OCI-LY1 (cell line): ENCODE measurements around the gene BRPF1.

Experiments
- H2AFZ ChIP-seq: fragments of 200-600 bp; sonication (generic), shearing (Covaris generic); 2 replicates; pipeline ENCODE4 v1.6.0; 2014; ENCODE audit warnings: antibody characterized with exemption, mild to moderate bottlenecking, low read length
- H3F3A ChIP-seq: fragments of 200-600 bp; sonication (generic), shearing (Covaris generic); 2 replicates; pipeline ENCODE4 v1.6.0; 2014; ENCODE audit warnings: mild to moderate bottlenecking, antibody characterized with exemption, low read length, moderate library complexity; ENCODE audit not compliant: insufficient read depth
- H3K27ac ChIP-seq: fragments of 200-600 bp; sonication (generic); 2 replicates; pipeline ENCODE4 v1.5.1; 2014; ENCODE audit warnings: low read length, mixed run types, mild to moderate bottlenecking, low read depth; ENCODE audit not compliant: poor library complexity, severe bottlenecking
- H3K27me3 ChIP-seq: fragments of 200-600 bp; sonication (generic); 2 replicates; pipeline ENCODE4 v1.6.0; 2014; ENCODE audit warnings: antibody characterized with exemption, mild to moderate bottlenecking, low read length, moderate library complexity; ENCODE audit not compliant: insufficient read depth
- H3K36me3 ChIP-seq: fragments of 200-600 bp; sonication (generic); 2 replicates; pipeline ENCODE4 v1.6.1; 2014; ENCODE audit warnings: mild to moderate bottlenecking, antibody characterized with exemption, low read length, moderate library complexity, mixed read lengths; ENCODE audit not compliant: insufficient read depth
- H3K4me1 ChIP-seq: fragments of 200-600 bp; sonication (generic); 2 replicates; pipeline ENCODE4 v1.5.1; 2014; ENCODE audit warnings: mild to moderate bottlenecking, low read length, moderate library complexity; ENCODE audit not compliant: insufficient read depth, severe bottlenecking
- H3K4me2 ChIP-seq: fragments of 200-600 bp; sonication (generic), shearing (Covaris generic); 2 replicates; pipeline ENCODE4 v1.6.1; 2014; ENCODE audit warnings: low read length
- H3K4me3 ChIP-seq: fragments of 200-600 bp; sonication (generic); 2 replicates; pipeline ENCODE4 v1.5.1; 2014; ENCODE audit warnings: low read length, low read depth, mild to moderate bottlenecking, mixed read lengths; ENCODE audit not compliant: poor library complexity, severe bottlenecking
- H3K79me2 ChIP-seq: fragments of 200-600 bp; shearing (Covaris generic); 2 replicates; pipeline ENCODE4 v1.6.1; 2016; ENCODE audit warnings: mixed run types, low read length, mixed read lengths; ENCODE audit not compliant: insufficient read depth
- H3K9ac ChIP-seq: fragments of 200-600 bp; sonication (generic), shearing (Covaris generic); 2 replicates; pipeline ENCODE4 v1.6.1; 2014; ENCODE audit warnings: mild to moderate bottlenecking, low read length, mixed read lengths
- H3K9me2 ChIP-seq: fragments of 200-600 bp; sonication (generic), shearing (Covaris generic); 2 replicates; pipeline ENCODE4 v1.6.1; 2014; ENCODE audit warnings: low read depth, mild to moderate bottlenecking, low read length, mixed read lengths
- H3K9me3 ChIP-seq: fragments of 200-600 bp; shearing (Covaris generic); 2 replicates; pipeline ENCODE4 v1.6.1; 2014; ENCODE audit warnings: low read length, mixed read lengths
- H4K20me1 ChIP-seq: fragments of 200-600 bp; sonication (generic), shearing (Covaris generic); 2 replicates; pipeline ENCODE4 v1.6.0; 2016; ENCODE audit warnings: mild to moderate bottlenecking, low read length; ENCODE audit not compliant: insufficient read depth
- CTCF ChIP-seq: fragments of 200-600 bp; sonication (generic), shearing (Covaris generic); IDR thresholded peaks from 2 replicates; pipeline ENCODE4 v1.5.1; 2017; ENCODE audit warnings: mild to moderate bottlenecking, antibody characterized with exemption, low read length, moderate library complexity, mixed read lengths
- EZH2 ChIP-seq: fragments of 200-600 bp; sonication (generic), shearing (Covaris generic); IDR thresholded peaks from 2 replicates; pipeline ENCODE4 v1.8.0; 2017; ENCODE audit warnings: borderline replicate concordance, mixed run types, mild to moderate bottlenecking, antibody characterized with exemption, low read length, moderate library complexity, mixed read lengths

BRPF1 gene

DNA sequence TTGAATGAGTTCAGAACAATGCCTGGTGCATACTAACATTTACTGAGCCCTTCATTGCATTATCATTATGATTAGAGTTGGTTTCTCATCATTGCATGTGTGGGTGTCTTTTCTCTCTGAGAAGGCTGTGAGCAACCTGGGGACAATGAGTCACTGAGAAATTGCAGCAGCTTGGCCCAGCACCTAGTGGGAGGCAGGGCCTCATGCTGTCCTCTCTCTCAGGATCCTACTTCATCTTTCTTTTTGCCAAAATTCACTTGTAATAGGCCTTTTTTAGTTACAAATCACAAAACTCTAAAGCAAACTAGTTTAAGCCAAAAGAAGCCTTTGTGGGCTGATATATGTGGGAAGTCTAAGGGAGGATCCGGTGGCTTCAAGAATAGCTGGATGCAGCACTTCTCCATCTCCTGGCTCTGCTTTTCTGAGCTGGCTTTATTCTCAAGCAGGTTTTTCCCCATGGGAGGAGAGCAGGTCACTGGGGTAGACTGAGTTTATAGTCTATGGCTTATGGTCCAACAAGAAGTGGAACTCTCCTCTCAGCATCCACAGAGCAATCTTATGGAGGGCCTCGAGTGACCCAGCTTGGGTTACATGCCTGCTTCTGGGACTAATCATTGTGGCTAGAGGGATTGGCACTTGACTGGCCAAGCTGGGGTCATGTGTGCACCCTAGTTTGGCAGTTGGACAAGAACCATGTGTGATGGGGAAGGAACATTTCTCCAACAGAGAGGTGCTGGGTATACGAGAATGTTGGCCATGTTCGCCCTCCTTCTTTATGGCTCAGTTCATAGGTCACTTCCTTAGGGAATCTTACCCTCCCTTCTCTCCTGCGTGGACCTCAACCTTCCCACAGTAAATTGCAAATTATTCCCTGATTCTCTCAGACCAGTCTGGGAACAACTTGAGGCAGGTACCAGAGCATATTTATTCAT is 46.9 kb downstream of the BRPF1 start:
- H3K9ac ChIP-seq = no peak overlapping the region
- no peak overlapping the region for H3K27ac ChIP-seq
- H3K79me2 ChIP-seq = no peaks in the 10 kb centered on the region
- H2AFZ ChIP-seq = no peak overlapping the region
- peaks cover 34% of the 10 kb centered on the region for H3K4me1 ChIP-seq
- no peaks in the 10 kb centered on the region for H3K9me3 ChIP-seq
- H3K27me3 ChIP-seq = no peaks in the 10 kb centered on the region
- no peaks in the 10 kb centered on the region for H4K20me1 ChIP-seq
- H3K4me3 ChIP-seq = no peak overlapping the region
- no peaks in the 10 kb centered on the region for H3F3A ChIP-seq
- TF ChIP-seq EZH2 (no peak), CTCF (no peak)
- no peak overlapping the region for H3K4me2 ChIP-seq
- peaks cover 16% of the 10 kb centered on the region; the same call in 1 of the 2 replicates for H3K36me3 ChIP-seq
- H3K9me2 ChIP-seq = no peaks in the 10 kb centered on the region

- Histone ChIP-seq H3K79me2 (no peaks in the 10 kb centered on the region), H3K4me3 (no peak overlapping the region), H3F3A (no peaks in the 10 kb centered on the region), H3K27ac (peak overlapping the region; percentile 88), H3K9me3 (no peaks in the 10 kb centered on the region), H3K4me1 (peaks cover 34% of the 10 kb centered on the region), H3K9ac (no peak overlapping the region), H3K9me2 (no peaks in the 10 kb centered on the region), H3K36me3 (peaks cover 22% of the 10 kb centered on the region; the same call in 1 of the 2 replicates), H3K4me2 (no peak overlapping the region), H3K27me3 (no peaks in the 10 kb centered on the region), H2AFZ (no peak overlapping the region), H4K20me1 (no peaks in the 10 kb centered on the region)
- TF ChIP-seq EZH2 = no peak
These were observed 47.6 kb downstream of the BRPF1 start for GRCh38 chr3:9779075-9779593.

DNA sequence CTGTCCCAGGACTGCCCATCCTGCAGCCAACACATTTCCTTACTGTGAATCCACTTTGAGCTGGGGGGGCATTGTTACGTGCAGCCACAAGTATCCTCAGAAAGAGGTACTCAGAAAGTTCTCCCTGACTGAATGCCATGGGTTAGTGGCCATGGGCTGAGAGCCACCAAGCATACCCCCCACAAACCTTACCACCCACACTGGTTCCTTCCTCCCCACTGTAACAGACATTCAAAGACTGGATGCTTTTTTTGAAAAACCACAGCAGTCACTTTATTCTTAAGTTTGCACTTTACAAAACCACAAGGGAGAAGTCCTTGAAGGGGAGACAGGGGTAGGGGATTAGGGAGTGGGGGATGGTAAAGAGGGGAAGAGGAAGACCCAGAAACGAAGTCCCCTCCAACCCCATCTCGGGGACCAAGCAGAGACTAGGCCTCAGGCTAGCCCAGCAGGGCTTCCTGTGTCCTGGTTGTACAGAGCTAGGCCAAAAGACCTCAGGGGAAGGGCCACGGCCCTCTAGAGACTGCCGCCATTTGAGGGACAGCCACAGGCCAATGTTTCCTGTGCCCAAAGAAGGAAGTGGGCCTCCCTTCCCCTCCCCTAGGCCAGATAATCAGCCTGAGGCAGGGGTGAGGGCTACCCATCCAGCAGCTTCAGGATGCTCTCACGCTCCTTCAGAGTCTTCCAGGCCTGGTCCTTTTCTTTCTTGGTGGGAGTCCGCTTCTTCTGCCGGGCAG is 48.4 kb downstream of the BRPF1 start:
- Histone ChIP-seq H4K20me1 (no peaks in the 10 kb centered on the region), H3F3A (no peaks in the 10 kb centered on the region), H3K9ac (peak overlapping the region; percentile 43; the same call in 1 of the 2 replicates), H3K4me3 (peak overlapping the region; percentile 1), H3K36me3 (peaks cover 23% of the 10 kb centered on the region; the same call in 1 of the 2 replicates), H3K4me1 (peaks cover 34% of the 10 kb centered on the region), H3K9me2 (no peaks in the 10 kb centered on the region), H3K27me3 (no peaks in the 10 kb centered on the region), H2AFZ (no peak overlapping the region), H3K27ac (peak overlapping the region; percentile 88), H3K9me3 (no peaks in the 10 kb centered on the region), H3K4me2 (peak overlapping the region; percentile 23), H3K79me2 (no peaks in the 10 kb centered on the region)
- TF ChIP-seq CTCF = no peak
- no peak for TF ChIP-seq EZH2
